Measurements from ENCODE around the gene OGT.
"Not testable (repeated sequence)": the region's sequence is repeated elsewhere in the genome, so short reads cannot be mapped to it uniquely, and the experiment has no call there.

OGT gene

GRCh38 chrX:71532753-71533425 is at the start of gene OGT:
OGT (plus strand) TSS chrX:71533104; CDS start chrX:71533300, 196 bp downstream.
- peak; percentile 87 for DNase-seq

GRCh38 chrX:71487814-71488213 is 45.1 kb upstream of the OGT start:
- no peak for DNase-seq

GRCh38 chrX:71489540-71489939 is 43.4 kb upstream of the OGT start:
- no peak for DNase-seq

- DNase-seq, result no peak
Measured at GRCh38 chrX:71492231-71493065, 40.5 kb upstream of the OGT start.

GRCh38 chrX:71493111-71493613 is 39.7 kb upstream of the OGT start:
- no peak for DNase-seq

- DNase-seq, result not testable (repeated sequence)
Measured at GRCh38 chrX:71495979-71496378, 36.9 kb upstream of the OGT start.

GRCh38 chrX:71496476-71496875 is 36.4 kb upstream of the OGT start:
- DNase-seq, result no peak

- not testable (repeated sequence) for DNase-seq
Measured at GRCh38 chrX:71502080-71502479, 30.8 kb upstream of the OGT start.

- no peak for DNase-seq
Measured at GRCh38 chrX:71504346-71504745, 28.6 kb upstream of the OGT start.

GRCh38 chrX:71509289-71509688 is 23.6 kb upstream of the OGT start:
- no peak for DNase-seq

GRCh38 chrX:71510161-71510560 is 22.7 kb upstream of the OGT start:
- no peak for DNase-seq

- not testable (repeated sequence) for DNase-seq
Measured at GRCh38 chrX:71513731-71514130, 19.2 kb upstream of the OGT start.

GRCh38 chrX:71514367-71515037 is 18.4 kb upstream of the OGT start:
- DNase-seq, result no peak

- DNase-seq, result no peak
Measured at GRCh38 chrX:71515038-71515396, 17.9 kb upstream of the OGT start.

- DNase-seq, result no peak
Measured at GRCh38 chrX:71525316-71525715, 7.6 kb upstream of the OGT start.

GRCh38 chrX:71532078-71532752 is 689 bp upstream of the OGT start:
- DNase-seq, result no peak

- no peak for DNase-seq
Measured at GRCh38 chrX:71533516-71533850, 579 bp downstream of the OGT start.

- peak; percentile 36 for DNase-seq
Measured at GRCh38 chrX:71533851-71534561, 1.1 kb downstream of the OGT start.

- no peak for DNase-seq
Measured at GRCh38 chrX:71534773-71535544, 2.1 kb downstream of the OGT start.

GRCh38 chrX:71536285-71536684 is 3.4 kb downstream of the OGT start:
- DNase-seq, result no peak

- no peak for DNase-seq
Measured at GRCh38 chrX:71537743-71538142, 4.8 kb downstream of the OGT start.

- DNase-seq, result no peak
Measured at GRCh38 chrX:71540801-71541200, 7.9 kb downstream of the OGT start.

Data from NCI-H1092 (cell line).